Stimulated activated CD4-positive, alpha-beta T cell treated with anti-CD3 and anti-CD28 coated beads, Interleukin-2, amount 100 ng/mL, for 48 hours (primary cell): ENCODE results near the gene APOC1.

Experiments
- DNase-seq, 2 donors: peaks; one replicate each; pipeline ENCODE4 v3.0.0-alpha.2; 2020

Gene APOC1

DNA sequence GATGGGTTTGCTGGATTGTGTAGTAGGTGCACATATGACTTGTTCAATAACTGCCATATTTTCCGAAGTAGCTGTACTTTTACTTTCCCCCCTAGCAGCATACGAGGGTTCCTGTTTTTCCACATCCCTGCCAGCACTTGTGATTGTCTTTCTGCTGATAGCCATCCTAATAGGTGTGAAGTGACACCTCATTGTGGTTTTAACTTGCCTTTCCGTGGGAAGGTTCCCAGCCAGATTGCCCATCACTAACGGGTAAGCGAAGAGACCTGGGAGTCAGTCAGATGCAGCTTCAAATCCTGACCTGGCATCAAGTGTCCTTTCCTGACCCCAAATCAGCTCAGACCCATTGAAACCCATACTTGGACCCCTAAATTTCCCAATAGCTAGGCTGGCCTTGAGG is 45.3 kb downstream of the APOC1 start:
- DNase-seq: no peak

DNA sequence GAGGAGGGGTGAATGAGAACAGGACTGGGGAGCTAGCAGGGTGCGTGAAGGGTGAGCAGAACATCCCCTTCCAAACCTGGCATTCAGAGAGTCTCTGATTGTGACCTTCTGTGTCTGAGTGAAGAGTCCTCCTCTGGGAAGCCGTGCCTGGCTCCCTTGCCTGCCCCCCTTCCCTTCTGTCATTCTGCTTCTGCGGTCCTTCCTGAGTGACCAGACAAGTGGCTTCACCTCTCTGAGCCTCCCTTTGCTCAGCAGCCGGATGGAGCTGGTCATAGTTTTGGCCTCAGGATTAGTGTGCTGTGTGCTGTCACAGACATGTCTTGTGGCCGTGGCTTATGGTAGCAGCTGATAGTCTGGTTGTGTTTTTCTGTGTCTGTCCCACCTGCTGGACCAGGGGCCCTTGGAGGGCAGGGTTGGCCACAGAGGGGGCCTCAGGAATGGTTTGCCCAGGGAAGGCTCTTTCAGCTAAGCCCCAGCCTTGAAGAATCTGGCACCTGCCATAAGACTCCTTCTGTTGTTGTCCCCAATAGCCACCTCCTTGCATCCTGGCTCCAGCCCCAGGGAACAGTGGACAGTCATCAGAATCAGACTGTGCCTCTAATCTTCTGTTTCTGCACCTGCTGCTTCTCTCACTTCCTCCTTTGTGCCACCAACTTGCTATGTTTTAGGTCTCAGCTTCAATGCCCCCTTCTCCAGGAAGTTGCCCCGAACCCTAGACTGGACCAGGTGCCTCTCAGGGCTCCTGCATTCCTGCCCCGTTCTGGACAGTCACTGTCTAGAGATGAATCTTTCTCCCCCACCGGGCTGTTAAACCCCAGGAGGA is 46.7 kb downstream of the APOC1 start:
- DNase-seq: no peak

DNA sequence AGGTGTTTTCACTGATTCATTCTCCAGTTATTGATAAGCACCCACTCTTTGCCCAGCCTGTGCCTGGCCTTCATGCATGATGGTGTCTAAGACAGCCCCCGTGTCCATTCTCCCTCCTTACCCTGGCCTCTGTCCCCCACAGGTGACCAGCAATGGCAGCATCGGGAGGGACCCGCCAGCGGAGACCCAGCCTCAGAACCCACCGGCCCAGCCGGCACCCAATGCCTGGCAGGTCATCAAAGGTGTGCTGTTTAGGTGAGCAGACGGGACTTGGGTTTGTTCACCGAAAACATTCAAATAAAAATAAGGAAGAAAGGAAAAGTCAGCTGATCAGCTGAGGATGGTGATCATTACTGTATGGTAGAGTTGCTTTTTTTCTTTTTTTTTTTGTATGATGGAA is 47.4 kb downstream of the APOC1 start:
- DNase-seq: no peak

GRCh38 chr19:44968118-44968517 is 53.7 kb downstream of the APOC1 start:
- DNase-seq: no peak

GRCh38 chr19:44968670-44969069 is 54.3 kb downstream of the APOC1 start:
- DNase-seq: no peak
